Kidney (tissue), 14 donors: ENCODE data around the gene MAGOH. TPM values are rescaled to one million over a fixed set of nuclear protein-coding genes. Genes with fewer than 3 reads are reported as not detected.

Source experiments
- DNase-seq, 5 donors: peaks; one replicate each; pipeline ENCODE4 v3.0.0-alpha.2; 2013 to 2020
- FAIRE-seq: peaks from 2 replicates; lab custom pipeline; 2012; peaks lifted over from hg19 to GRCh38; lab: Jason Lieb, UNC
- H3K27ac ChIP-seq, 2 donors: one replicate each; pipeline ENCODE4 v1.7.0; 2013; ENCODE audit warnings: low read depth in 2 of 2, low read length in 2 of 2, inconsistent platforms in 1 of 2
- H3K27me3 ChIP-seq: one replicate; pipeline ENCODE4 v1.7.1; 2013; ENCODE audit warnings: low read length, inconsistent platforms; ENCODE audit not compliant: control insufficient read depth, insufficient read depth
- H3K36me3 ChIP-seq, 3 donors: one replicate each; pipeline versions ENCODE4 v1.7.0 to v1.7.1; 2013; ENCODE audit warnings: low read length in 3 of 3, control low read depth in 1 of 3, inconsistent platforms in 1 of 3; ENCODE audit not compliant: insufficient read depth in 3 of 3, control insufficient read depth in 2 of 3
- H3K4me1 ChIP-seq, 3 donors: one replicate each; pipeline versions ENCODE4 v1.7.0 to v1.7.1; 2013; ENCODE audit warnings: low read length in 3 of 3, inconsistent platforms in 1 of 3, low read depth in 1 of 3; ENCODE audit not compliant: control insufficient read depth in 2 of 3, insufficient read depth in 2 of 3
- H3K4me3 ChIP-seq, 3 donors: one replicate each; pipeline versions ENCODE4 v1.7.0 to v1.8.1; 2013; ENCODE audit warnings: low read length in 3 of 3, control low read depth in 1 of 3, inconsistent platforms in 1 of 3
- H3K9ac ChIP-seq, 3 donors: one replicate each; pipeline versions ENCODE4 v1.7.0 to v1.7.1; 2013; ENCODE audit warnings: low read length in 3 of 3, control low read depth in 1 of 3, inconsistent platforms in 1 of 3
- H3K9me3 ChIP-seq, 3 donors: one replicate each; pipeline versions ENCODE4 v1.7.0 to v1.7.1; 2013; ENCODE audit warnings: low read length in 3 of 3, control low read depth in 1 of 3, inconsistent platforms in 1 of 3; ENCODE audit not compliant: control insufficient read depth in 2 of 3, insufficient read depth in 1 of 3
- CTCF ChIP-seq: IDR thresholded peaks from 3 replicates; pipeline ENCODE4 v1.5.1; 2012; ENCODE audit warnings: mild to moderate bottlenecking, moderate library complexity, borderline replicate concordance; ENCODE audit not compliant: insufficient read depth; ENCODE audit errors: extremely low read depth
- intact Hi-C: fragments of 100-400 bp; cut with DNase I; formaldehyde crosslinking; loops from one replicate; pipeline ENCODE4 v1.11.1; 2022
- polyA plus RNA-seq: library from polyadenylated mRNA; stranded (reverse); fragments of 350-450 nt; fragmentation: Illumina TruSeq; extraction: RNeasy Lipid Tissue Mini Kit (QIAGEN cat#74804); gene quantifications from one replicate; pipeline ENCODE4 v1.2.3, GENCODE V29; 2014; ENCODE audit warnings: low read depth, low replicate concordance; ENCODE audit not compliant: insufficient read depth
- total RNA-seq: library from RNA; stranded (reverse); fragmentation: NEBNext Ultra II Directional; extraction: Animal tissue kit (Norgen Biotek cat#: 25700); gene quantifications from one replicate; pipeline ENCODE4 v1.2.1, GENCODE V29; 2021
- donor health status: control.
- donor health status: control.
- donor health status: control.
- donor health status: control.
- donor health status: control.
- donor health status: DM: yes; HTN: yes; CAD: no.
- donor health status: Normal renal cell carcinoma (clear cell type).

The MAGOH gene
- total and polyA plus RNA-seq, 2 donors from 2014 or later: 39.4 to 64.6 TPM

GRCh38 chr1:53274026-53274425, 35.7 kb upstream of the MAGOH start:
- no peaks in the 10 kb centered on the region for H3K9me3 ChIP-seq
- FAIRE-seq (no peak), DNase-seq (peak in 1 of 5 donors; percentile 58)
- no peaks in the 10 kb centered on the region for H3K27me3 ChIP-seq
- no peak overlapping the region for H3K9ac ChIP-seq
- H3K36me3 ChIP-seq: no peaks in the 10 kb centered on the region
- intact Hi-C loops: no loop called here
- H3K27ac ChIP-seq: no peak overlapping the region
- TF ChIP-seq CTCF: no peak
- H3K4me1 ChIP-seq: no peaks in the 10 kb centered on the region
- H3K4me3 ChIP-seq: no peak overlapping the region

- FAIRE-seq (no peak), DNase-seq (peak in 1 of 5 donors; percentile 1)
- H3K9ac ChIP-seq: no peak overlapping the region
- no peaks in the 10 kb centered on the region for H3K9me3 ChIP-seq
- no peaks in the 10 kb centered on the region for H3K4me1 ChIP-seq
- H3K36me3 ChIP-seq: no peaks in the 10 kb centered on the region
- no peak overlapping the region for H3K4me3 ChIP-seq
- no peak overlapping the region for H3K27ac ChIP-seq
- intact Hi-C loops: no loop called here
- no peaks in the 10 kb centered on the region for H3K27me3 ChIP-seq
- no peak for TF ChIP-seq CTCF
Measured at GRCh38 chr1:53273526-53273925, 35.2 kb upstream of the MAGOH start.

GRCh38 chr1:53272349-53272748, 34.0 kb upstream of the MAGOH start:
- Histone ChIP-seq H3K9ac (no peak overlapping the region), H3K27ac (no peak overlapping the region), H3K4me3 (no peak overlapping the region), H3K36me3 (no peaks in the 10 kb centered on the region), H3K27me3 (no peaks in the 10 kb centered on the region), H3K4me1 (no peaks in the 10 kb centered on the region), H3K9me3 (no peaks in the 10 kb centered on the region)
- no peak for DNase-seq
- no peak for FAIRE-seq
- TF ChIP-seq CTCF: no peak
- intact Hi-C loops: no loop called here

- DNase-seq (no peak), FAIRE-seq (no peak)
- H3K9ac ChIP-seq: no peak overlapping the region
- no peaks in the 10 kb centered on the region for H3K4me1 ChIP-seq
- no peak overlapping the region for H3K4me3 ChIP-seq
- no peaks in the 10 kb centered on the region for H3K36me3 ChIP-seq
- intact Hi-C loops: no loop called here
- no peaks in the 10 kb centered on the region for H3K27me3 ChIP-seq
- no peak for TF ChIP-seq CTCF
- H3K27ac ChIP-seq: no peak overlapping the region
- no peaks in the 10 kb centered on the region for H3K9me3 ChIP-seq
Measured at GRCh38 chr1:53271446-53272090, 33.2 kb upstream of the MAGOH start.
